DOHH2 (cell line): ENCODE results near the gene ANKRD34A.

Experiments
- EZH2phosphoT487 ChIP-seq: fragments of 200-600 bp; sonication (generic); IDR thresholded peaks from 2 replicates; pipeline ENCODE4 v1.6.1; 2017; ENCODE audit warnings: borderline replicate concordance, mild to moderate bottlenecking, antibody characterized with exemption, low read length, moderate library complexity, mixed read lengths
- TF ChIP-seq, protein P1 (sequence below): fragments of 200-600 bp; sonication (generic); IDR thresholded peaks from one replicate; pipeline ENCODE4 v1.5.1; 2014; ENCODE audit warnings: antibody characterized with exemption, mild to moderate bottlenecking, low read depth, low read length; ENCODE audit not compliant: poor library complexity, severe bottlenecking

DNA sequence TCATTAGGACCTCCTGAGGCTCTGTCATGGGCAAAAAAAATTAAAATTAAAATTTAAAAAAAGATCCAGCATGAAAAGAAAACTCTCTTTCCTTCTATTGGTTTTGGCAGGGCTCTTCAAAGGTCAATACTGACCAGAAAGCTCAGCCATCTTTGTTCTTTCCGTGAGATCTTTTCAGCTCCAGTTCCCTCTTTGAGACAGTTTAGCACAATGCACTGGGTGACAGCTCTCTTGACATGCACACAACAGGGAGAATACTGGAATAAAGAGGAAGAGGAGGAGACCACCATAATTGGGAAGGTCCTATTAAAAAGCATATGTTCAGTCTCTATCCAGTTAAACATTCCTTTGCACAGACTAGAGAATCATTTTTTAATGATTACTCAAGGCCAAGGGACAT lies 12.8 kb downstream of the ANKRD34A start:
- TF ChIP-seq, protein P1, sequence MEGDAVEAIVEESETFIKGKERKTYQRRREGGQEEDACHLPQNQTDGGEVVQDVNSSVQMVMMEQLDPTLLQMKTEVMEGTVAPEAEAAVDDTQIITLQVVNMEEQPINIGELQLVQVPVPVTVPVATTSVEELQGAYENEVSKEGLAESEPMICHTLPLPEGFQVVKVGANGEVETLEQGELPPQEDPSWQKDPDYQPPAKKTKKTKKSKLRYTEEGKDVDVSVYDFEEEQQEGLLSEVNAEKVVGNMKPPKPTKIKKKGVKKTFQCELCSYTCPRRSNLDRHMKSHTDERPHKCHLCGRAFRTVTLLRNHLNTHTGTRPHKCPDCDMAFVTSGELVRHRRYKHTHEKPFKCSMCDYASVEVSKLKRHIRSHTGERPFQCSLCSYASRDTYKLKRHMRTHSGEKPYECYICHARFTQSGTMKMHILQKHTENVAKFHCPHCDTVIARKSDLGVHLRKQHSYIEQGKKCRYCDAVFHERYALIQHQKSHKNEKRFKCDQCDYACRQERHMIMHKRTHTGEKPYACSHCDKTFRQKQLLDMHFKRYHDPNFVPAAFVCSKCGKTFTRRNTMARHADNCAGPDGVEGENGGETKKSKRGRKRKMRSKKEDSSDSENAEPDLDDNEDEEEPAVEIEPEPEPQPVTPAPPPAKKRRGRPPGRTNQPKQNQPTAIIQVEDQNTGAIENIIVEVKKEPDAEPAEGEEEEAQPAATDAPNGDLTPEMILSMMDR, result no peak
- no peak for TF ChIP-seq EZH2phosphoT487
